NCI-H1048 (cell line): Measurements from ENCODE around the gene ABCF3.

Source experiments
- DNase-seq: peaks from one replicate; lab custom pipeline; 2025; lab: John Stamatoyannopoulos, UW

Gene ABCF3

DNA sequence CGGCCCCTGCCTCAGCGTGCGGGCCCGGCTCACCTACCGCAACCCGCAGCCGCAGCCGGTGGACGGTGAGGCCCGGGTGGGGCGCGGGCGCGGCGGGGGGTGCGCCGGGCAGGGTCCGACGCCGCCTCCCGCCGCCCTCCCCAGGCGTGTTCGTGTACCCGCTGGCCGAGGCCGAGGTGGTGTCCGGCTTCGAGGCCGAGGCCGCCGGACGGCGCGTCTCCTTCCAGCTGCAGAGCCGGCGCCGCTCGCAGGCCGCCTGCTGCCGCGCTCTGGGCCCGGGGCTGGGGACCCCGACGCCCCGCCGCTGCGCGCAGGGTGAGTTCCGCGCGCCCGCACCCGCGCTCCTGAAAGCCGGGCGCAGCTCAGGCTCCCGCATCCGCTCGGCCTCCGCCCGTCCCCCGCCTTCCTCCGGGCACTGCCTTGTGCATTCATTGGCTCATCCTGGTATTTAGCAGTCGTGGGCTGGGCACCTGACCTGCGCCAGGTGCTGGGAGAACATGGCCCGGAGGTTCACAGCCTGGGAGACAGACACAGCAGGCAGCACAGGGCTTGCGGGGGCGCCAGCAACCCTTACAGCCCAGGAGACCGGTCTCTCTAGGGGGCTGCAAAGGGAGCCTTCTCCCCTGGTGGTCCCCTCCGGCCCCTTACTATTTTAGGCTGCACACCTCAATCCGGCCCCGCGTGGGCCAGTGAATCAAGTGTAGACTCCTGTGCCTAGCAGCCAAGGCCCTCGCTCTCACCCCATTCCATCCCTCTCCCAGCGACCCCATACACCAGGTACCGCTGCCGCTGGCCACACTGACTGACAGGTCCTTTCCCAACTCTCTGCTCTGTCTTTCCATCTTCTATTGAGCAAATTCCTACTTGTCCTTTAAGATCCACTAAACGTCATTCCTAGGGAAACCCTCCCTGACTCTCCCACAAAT, 44.9 kb downstream of the ABCF3 start:
- DNase-seq = no peak

DNA sequence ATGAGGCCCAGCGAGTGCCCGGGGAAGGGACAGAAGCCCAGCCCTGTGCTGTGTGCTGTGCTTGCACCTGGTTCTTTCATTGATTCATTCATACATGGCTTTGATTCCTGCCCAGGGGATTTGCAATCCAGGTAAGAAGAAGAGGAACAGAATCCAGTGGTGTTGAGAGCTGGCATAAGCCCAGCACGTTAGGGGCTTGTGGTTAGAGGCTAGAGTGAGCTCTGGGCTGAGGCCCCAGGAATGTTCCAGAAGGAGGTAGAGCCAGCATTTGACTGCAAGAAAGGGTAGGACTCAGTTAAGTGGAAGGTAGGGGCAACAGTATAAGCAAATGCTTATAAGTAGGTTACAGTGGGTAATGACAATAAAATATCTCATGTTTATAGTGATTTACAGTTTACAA, 45.7 kb downstream of the ABCF3 start:
- DNase-seq = no peak

DNA sequence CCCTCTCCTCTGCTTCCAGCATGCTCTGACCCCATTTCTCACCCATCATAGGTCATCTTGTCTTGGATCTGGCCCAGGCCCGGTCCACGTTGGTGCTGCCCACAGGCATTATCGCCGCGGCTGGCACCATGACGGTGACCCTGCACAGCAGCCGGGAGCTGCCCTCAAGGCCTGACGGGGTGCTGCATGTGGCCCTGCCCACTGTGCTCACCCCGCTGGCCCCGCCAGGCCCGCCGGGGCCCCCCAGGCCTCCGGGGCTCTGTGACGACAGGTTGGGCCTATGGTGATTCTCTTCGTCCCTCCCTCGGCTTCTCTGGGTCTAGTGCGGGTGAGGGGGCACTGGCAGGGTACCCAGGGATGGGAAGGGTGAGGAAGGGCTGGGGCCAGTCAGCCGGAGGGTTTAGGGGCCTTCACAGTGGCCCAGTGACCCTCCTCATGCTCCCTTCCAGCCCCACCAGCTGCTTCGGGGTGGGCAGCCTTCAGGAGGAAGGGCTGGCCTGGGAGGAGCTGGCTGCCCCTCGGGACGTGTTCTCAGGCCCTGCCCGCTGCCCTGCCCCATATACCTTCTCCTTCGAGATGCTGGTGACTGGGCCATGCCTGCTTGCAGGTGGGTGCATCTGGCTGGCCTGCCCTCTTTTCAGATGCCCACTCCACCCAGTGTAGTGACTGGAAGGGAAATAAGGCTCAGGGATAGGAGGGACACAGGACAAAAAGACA, 47.3 kb downstream of the ABCF3 start:
- no peak for DNase-seq

DNA sequence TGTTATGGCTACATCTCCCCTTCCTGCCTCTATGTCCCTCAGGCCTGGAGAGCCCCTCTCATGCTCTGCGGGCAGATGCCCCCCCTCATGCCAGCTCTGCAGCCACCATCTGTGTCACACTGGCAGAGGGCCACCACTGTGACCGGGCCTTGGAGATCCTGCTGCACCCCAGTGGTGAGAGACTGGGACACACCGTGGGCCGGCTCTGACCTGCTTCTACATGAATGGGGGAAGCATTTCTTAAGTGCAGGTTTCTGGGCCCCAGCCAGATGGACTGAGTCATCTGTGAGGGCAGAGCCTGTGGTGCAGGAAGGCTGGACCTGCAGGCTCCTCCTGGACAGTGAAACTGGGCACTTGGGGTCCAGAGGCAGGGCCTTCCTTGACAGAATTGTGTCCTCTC, 48.2 kb downstream of the ABCF3 start:
- DNase-seq = no peak

DNA sequence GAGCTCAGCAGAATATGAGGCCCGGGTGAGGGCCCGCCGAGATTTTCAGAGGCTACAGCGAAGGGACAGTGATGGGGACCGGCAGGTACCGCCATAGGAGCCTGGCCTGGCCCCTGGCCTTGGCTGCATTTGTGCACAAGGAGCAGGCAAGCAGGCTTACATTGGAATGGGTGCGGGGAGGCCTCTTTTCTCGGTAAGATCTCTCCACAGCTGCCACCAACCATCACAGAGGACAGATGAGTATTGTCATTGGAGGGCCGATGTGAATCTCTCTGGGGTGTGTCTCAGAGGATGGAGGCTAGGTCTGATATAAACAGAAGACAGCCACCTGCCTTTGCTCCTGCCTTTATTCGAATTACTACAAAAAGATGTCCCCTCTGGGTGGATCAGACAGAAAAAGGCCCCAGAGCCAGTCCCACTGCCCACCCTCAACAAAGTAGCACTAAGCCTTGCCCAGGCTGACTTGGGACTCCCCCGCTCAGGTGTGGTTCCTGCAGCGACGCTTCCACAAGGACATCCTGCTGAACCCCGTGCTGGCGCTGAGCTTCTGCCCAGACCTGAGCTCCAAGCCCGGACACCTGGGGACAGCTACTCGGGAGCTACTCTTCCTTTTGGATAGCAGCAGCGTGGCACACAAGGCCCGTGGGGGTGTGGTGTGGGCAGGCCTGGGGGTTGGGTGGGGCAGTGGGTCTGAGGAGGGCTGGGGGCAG, 48.8 kb downstream of the ABCF3 start:
- no peak for DNase-seq

DNA sequence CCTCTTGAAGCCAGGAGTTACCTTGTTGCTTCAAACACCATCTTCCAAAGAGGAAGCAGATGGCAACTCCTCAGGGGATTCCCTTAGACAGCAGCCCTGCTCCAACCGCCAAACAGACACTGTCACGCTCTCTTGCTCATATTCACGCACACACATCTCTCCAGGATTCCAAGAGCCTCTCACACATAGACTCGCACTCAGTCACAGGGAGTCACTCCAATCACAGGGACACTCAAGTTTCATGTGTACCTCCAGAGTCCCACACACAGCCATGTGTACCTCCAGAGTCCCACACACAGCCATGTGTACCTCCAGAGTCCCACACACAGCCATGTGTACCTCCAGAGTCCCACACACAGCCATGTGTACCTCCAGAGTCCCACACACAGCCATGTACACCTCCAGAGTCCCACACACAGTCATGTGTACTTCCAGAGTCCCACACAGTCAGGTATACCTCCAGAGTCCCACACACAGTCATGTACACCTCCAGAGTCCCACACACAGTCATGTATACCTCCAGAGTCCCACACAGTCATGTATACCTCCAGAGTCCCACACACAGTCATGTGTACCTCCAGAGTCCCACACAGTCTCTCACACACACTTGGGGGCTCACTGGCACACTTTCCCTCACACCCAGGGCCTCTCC, 49.5 kb downstream of the ABCF3 start:
- DNase-seq = no peak

DNA sequence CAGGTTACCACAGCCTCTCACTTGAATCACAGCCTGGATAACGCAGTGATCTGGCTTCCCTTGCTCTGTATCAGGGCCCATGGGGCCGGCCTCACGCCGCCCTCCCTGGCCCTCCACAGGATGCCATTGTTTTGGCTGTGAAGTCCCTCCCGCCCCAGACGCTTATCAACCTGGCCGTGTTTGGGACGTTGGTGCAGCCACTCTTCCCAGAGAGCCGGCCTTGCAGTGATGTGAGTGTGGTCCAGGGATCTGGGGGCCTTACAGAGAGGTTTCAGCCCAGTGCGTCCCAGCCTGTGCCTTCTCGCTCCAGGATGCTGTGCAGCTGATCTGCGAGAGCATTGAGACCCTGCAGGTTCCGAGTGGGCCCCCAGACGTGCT, 50.0 kb downstream of the ABCF3 start:
- DNase-seq = no peak

DNA sequence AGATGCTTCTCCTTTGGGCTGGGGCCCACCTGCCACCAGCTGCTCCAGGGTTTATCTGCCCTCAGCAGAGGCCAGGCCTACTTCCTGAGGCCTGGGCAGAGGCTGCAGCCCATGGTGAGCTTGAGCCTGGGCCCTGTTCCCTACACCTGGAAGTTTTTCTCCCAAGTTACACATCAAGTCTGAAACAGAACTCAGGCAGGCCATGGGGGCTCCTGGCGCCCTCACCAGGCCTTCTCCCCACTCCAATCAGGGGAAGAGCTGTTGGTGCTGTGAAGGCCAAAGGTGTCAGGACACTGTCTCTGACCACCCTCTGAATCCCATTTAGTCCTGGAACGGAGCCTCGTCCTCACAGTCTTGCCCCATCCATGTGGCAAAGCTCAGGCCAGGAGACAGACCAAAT, 50.6 kb downstream of the ABCF3 start:
- DNase-seq = no peak

DNA sequence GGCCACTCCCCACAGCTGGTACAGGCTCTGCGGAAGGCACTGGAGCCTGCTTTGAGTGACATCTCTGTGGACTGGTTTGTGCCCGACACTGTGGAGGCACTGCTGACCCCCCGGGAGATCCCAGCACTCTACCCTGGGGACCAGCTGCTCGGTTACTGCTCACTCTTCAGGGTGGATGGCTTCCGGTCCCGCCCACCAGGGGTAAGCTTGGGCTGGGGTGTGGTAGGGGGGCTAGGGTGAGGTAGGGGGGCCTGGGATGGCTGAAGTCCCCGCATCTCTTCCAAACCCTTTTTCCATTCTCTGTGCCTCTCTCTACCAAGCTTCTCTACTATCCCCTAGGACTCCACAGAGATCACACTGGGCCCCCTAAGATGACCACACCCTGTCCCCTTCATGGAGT, 51.2 kb downstream of the ABCF3 start:
- no peak for DNase-seq

DNA sequence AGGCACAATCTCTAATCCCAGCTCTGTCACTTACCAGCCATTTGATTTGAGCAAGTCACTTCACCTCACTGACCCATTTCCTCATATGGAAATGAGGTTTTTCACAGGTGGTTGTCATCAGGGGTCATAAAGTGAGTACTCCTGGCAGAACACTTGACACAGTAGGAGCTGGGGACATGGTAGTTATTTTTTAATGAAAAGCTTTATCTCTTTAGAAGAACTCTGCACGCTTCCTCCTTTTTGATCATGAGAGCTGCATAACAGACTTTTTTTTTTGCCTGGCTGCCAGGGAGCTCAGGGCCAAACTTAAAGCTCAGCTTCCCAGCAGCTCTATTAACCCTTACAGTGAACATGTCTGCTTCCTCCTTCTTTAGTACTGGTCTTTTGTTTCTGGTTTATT, 51.8 kb downstream of the ABCF3 start:
- no peak for DNase-seq

DNA sequence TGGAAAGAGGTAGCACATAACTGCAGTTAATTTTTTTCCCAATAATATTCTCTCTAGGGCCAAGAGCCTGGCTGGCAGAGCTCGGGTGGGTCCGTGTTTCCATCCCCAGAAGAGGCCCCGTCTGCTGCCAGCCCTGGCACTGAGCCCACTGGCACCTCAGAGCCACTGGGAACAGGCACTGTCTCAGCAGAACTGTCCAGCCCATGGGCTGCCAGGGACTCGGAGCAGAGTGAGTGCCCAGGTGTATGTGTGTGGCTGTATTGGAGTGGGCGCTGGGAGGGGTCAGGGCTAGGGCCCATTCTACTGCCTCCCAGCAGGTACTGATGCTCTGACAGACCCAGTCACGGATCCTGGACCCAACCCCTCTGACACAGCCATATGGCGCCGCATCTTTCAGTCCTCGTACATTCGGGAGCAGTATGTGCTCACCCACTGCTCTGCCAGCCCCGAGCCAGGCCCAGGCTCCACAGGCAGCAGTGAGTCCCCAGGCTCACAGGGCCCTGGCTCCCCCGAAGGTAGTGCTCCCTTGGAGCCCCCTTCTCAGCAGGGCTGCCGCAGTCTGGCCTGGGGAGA, 52.3 kb downstream of the ABCF3 start:
- DNase-seq = no peak

DNA sequence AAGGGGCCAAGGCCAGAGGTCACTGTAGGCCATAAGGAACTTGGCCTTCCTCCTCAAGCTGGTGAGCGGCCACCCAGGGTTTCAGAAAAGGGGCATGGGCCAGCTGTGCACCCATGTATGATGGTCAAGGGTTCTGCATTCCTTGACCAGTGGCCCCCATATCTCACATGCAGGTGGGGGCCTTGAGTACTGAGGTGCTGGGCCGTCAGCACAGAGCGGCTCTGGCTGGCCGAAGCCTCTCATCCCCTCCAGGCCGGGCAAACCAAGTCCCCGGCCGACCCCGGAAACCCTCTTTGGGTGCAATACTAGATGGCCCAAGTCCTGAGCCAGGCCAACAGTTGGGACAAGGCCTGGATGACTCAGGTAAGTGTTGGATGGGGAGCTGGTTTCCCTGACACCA, 53.2 kb downstream of the ABCF3 start:
- no peak for DNase-seq

DNA sequence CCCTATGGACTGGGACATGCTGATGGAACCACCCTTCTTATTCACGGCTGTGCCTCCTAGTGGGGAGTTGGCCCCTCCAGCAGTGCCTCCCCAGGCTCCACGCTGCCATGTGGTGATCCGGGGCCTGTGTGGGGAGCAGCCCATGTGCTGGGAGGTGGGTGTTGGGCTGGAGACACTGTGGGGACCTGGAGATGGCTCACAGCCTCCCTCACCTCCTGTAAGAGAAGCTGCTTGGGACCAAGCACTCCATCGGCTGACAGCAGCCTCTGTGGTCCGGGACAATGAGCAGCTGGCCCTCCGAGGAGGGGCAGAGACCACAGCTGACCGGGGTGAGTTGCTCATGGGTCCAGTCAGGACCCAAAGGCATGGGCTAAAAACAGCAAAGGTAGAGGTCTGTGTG, 53.7 kb downstream of the ABCF3 start:
- no peak for DNase-seq

DNA sequence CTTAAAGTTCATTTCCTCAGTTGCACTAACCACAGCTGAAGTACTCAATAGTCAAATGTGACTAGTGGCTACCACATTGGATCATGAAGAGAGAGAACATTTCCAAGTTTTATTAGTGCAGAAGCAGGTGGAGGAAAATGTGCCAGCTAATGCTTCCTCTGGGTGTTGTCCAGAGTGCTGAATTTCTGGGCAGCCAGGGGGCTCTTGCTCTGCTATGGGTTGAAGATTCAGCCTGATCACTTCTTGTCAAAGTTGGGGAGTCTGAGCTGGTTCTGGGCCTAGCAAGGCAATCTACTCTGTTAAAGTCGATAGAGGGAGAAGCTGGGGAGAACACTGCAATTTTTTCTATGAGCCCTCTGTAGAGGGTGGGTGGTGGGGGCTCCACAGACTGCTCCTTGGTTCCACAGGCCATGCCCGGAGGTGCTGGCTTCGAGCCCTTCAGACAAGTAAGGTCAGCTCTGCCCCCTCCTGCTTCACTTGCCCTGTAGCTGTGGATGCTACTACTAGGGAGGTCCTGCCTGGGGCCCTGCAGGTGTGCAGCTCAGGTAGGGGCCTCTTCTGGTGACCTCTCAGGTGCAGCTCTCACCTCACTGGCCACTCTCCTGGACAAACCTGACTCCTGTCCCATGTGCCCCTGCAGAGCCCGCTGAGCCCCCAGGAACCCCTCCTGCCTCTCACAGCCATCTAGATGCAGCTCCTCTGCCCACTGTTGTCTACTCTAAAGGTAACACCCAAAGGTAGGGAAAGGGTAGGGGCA, 54.6 kb downstream of the ABCF3 start:
- no peak for DNase-seq

DNA sequence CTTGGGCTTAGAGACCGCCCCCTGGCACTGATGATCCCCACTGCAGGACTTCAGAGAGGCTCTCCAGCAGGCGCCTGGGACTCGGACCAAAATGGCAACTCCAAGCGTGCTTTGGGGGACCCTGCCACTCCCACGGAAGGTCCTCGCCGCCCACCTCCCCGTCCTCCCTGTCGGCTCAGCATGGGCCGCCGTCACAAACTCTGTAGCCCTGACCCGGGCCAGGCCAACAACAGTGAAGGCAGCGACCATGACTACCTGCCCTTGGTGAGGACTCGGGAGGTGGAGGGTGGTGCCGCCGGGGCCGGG, 55.1 kb downstream of the ABCF3 start:
- no peak for DNase-seq

DNA sequence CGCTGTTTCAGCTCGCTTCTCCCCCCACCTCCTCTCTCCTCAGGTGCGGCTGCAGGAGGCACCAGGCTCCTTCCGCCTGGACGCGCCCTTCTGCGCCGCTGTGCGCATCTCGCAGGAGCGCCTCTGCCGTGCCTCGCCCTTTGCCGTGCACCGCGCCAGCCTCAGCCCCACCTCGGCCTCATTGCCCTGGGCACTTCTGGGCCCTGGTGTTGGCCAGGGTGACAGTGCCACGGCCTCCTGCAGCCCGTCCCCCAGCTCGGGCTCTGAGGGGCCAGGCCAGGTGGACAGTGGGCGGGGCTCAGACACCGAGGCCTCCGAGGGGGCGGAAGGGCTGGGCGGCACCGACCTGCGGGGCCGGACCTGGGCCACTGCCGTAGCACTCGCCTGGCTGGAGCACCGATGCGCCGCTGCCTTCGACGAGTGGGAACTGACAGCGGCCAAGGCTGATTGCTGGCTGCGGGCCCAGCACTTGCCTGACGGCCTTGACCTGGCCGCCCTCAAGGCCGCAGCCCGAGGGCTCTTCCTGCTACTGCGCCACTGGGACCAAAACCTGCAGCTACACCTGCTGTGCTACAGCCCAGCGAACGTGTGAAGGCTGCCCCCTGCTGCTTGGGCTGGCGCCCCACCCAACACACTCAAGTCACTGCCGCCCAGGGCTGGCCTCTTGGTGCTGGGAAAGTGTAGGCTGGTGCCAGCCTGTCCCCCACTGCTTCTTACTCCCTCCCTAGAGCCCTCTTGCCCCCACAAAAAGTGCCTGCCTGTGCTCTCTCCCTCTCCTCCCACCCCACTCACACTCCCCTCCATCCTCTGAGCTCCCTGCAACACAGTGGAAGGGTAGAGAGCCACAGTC, 55.7 kb downstream of the ABCF3 start:
- no peak for DNase-seq

DNA sequence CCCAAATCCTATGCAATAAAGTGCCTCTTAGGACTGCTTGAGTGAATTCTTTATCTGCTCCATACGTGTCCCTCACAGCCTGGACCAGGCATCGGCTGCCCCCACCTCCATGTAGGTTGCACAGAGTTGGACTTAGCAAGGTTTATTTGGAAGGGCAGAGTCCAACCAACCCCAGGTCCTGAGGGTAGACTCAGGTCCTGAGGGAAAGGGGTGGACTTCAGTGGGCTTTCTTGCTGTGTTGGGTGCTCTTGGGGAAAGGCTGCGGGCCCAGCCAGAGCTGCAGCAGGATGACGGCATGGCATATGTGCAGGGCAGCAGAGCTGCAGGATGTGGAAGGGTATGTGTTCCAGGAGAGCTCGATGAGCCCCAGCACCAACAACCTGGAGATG, 56.3 kb downstream of the ABCF3 start:
- DNase-seq = no peak
